Cardiac fibroblast (primary cell): Measurements from ENCODE around the gene CAMTA1.

Experiments used
- DNase-seq, 2 donors: peaks; one replicate each; pipeline versions ENCODE4 v3.0.0 to v3.0.0-alpha.2; 2010; ENCODE audit warnings: low read depth in 2 of 2
- H3K4me3 ChIP-seq, 2 donors: replicated peaks in 1 of 2; 1 replicate in 1 of 2; 2 replicates in 1 of 2; pipeline ENCODE4 v1.5.1; 2011; ENCODE audit warnings: low read depth in 2 of 2, low read length in 2 of 2, mild to moderate bottlenecking in 2 of 2, moderate library complexity in 1 of 2
- TF ChIP-seq, protein P1 (sequence below): IDR thresholded peaks from one replicate; pipeline ENCODE4 v1.5.1; 2011; ENCODE audit warnings: low read depth, mild to moderate bottlenecking, low read length, inconsistent platforms

Gene CAMTA1

DNA sequence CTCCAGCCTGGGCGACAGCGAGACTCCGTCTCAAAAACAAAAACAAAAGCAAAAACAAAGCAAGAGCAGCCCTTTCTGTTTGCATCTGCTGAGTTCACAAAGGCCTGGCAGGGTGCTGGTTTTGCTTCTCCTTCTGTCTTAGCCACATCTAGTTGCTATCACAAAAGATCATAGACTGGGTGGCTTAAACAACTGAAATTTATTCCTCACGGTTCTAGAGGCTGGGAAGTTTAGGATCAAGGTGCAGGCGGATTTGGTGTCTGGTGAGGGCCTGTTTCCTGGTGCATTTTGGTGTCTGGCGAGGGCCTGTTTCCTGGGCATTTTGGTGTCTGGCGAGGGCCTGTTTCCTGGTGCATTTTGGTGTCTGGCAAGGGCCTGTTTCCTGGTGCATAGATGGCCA, 471.3 kb downstream of the CAMTA1 start:
- TF ChIP-seq, protein P1, sequence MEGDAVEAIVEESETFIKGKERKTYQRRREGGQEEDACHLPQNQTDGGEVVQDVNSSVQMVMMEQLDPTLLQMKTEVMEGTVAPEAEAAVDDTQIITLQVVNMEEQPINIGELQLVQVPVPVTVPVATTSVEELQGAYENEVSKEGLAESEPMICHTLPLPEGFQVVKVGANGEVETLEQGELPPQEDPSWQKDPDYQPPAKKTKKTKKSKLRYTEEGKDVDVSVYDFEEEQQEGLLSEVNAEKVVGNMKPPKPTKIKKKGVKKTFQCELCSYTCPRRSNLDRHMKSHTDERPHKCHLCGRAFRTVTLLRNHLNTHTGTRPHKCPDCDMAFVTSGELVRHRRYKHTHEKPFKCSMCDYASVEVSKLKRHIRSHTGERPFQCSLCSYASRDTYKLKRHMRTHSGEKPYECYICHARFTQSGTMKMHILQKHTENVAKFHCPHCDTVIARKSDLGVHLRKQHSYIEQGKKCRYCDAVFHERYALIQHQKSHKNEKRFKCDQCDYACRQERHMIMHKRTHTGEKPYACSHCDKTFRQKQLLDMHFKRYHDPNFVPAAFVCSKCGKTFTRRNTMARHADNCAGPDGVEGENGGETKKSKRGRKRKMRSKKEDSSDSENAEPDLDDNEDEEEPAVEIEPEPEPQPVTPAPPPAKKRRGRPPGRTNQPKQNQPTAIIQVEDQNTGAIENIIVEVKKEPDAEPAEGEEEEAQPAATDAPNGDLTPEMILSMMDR, result no peak
- no peak for DNase-seq
- no peak overlapping the region for H3K4me3 ChIP-seq

DNA sequence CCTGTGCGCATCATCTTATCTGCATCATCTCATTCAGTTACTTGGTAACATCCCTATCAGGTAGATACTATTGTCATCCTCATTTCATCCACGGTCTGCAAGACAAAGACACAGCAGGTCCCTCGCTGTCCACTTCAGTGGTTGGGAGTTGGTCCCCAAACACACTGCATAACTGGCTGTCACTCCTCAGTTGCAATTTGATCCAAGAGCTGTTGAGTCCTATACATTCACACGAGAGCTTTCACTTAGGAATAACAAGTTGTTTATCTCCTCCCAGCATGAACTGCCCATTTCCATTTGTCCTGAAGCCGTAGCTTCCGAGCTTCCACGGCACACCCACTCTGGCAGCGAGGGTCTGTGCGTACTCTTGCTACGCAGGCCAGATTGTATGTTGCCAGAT, 472.0 kb downstream of the CAMTA1 start:
- no peak overlapping the region for H3K4me3 ChIP-seq
- DNase-seq, result no peak
- TF ChIP-seq, protein P1, result no peak

DNA sequence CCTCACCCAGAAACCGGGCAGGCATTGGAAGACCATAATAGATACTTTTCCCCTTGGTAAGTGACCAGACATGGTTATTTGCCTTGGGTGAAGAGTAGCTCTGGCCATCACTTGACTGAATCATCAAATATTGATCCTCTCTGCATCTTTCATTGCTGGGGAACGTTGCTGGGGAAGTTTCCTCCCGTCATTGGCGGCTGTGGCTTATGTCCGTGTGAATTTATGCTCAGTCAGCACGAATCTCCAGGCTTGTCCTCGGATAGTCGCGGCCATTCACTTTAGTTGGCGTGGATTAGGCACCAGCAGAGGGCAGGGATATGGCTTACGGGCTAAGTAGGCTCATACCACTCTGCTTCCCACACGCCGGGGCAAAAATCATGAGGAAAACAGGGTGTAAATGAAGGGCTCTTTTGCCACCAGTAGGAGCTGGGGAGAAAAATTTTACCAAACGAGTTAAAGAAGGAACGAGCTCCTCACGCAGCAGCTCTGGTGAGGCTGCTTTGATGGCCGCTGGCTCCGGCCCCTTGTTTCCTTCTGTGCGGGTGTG, 473.4 kb downstream of the CAMTA1 start:
- no peak for DNase-seq
- H3K4me3 ChIP-seq, result no peak overlapping the region
- TF ChIP-seq, protein P1, result no peak

DNA sequence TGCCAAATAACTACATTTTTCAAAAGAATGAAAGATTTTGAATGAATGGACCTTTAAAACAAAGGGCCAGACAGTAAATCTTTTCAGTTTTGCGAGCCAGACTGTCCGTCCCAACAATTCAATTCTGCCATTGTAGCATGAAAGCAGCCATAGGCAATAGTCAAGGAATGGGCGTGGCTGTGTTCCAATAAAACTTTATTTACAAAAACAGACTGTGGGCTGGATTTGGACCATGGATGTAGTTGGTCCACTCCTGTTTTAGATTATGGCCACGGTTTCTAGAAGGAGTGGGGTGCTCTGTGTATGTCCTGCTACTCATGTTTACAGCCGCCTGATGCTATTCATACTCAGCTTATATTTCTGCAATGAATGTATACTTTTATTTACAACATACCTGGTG, 474.7 kb downstream of the CAMTA1 start:
- H3K4me3 ChIP-seq, result no peak overlapping the region
- TF ChIP-seq, protein P1, result no peak
- no peak for DNase-seq

DNA sequence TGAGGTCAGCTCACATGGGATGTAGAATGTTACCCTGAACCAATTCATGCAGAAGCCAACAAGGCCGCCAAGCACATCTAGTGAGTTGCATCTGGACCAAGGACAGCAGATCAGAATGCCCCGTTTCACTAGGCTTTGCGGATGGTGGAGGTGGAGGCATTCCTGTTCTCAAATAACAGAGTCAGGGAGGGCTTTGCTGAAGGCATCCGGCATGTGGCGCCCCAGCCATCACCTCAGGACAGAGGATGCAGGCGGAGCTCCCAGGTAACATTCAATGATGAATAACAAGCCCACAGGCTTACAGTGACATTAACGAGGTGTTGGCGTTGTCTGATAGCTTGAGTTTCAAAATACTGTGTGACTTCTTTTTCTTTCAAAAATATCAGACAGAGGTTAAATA, 476.2 kb downstream of the CAMTA1 start:
- TF ChIP-seq, protein P1, result no peak
- no peak overlapping the region for H3K4me3 ChIP-seq
- no peak for DNase-seq

DNA sequence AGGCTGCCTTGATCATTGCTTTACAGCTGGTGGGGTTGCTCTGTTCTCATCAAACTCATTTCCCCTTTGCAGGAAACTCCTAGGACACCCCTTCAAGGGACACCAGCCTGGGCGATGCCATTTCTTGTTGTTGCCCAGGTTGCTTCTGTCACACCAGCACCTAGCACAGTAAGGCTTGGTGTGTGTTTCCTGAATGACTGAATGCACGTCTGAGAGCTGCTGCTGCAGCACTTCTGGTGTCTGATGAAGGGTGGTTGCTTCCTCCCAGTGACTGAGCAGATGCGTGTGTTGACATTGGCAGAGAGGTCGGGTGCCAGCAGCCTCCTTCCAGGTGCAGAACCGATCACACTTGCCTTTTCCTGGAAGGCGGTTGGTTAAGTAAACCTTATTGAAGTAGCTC, 477.4 kb downstream of the CAMTA1 start:
- H3K4me3 ChIP-seq, result no peak overlapping the region
- DNase-seq, result no peak
- TF ChIP-seq, protein P1, result no peak
